ENCODE measurements around the gene DHRS7. TPM values are rescaled to one million over a fixed set of nuclear protein-coding genes. Genes with fewer than 3 reads are reported as not detected.
A peak's percentile ranks its signal among the peaks of the same experiment; 100 is the strongest.

The DHRS7 gene
- total RNA-seq, 1 experiment from 2014 or later = 27.7 TPM

DNA sequence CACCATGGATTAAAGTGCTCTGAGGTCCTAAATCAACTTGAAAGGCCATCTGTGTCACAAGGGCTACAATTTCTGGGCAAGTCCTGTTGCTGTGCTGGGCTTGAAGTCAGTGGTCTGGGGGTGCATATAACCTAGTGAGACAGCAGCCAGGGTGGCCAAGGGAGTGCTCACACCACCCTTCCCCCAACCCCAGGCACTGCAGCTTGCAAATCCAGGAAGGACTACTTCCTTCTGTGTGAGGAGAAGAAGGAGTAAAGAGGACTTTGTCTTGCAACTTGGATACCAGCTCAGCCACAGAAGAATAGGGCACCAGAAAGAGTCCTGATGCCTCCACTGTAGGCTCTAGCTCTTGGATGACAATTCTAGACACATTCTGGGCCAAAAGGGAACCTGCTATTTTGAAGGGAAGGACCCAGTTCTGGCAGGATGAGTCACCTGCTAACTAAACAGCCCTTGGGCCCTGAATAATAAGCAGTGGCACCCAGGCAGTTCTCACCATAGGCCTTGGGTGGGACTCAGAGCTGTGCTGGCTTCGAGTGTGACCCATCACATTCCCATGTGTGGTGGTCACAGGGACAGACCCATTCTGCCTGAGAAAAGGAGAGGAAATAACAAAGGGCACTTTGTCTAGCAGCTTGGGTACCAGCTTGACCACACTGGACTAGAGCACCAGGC lies 32.6 kb upstream of the DHRS7 start:
- Histone ChIP-seq H3K23me2 (ENCODE audit: insufficient read length, low read depth, low read length, poor library complexity, severe bottlenecking) (no peaks in the 10 kb centered on the region), H3K4me2 (ENCODE audit: insufficient read depth, insufficient read length, low read length) (no peak overlapping the region), H3K4me1 (ENCODE audit: insufficient read depth, low read length) (no peaks in the 10 kb centered on the region), H2AK5ac (ENCODE audit: insufficient read length, low read length) (no peak overlapping the region), H3K23ac (ENCODE audit: insufficient read length, low read depth, low read length) (no peak overlapping the region), H3K18ac (ENCODE audit: insufficient read length, low read depth, low read length) (no peak overlapping the region), H2BK5ac (ENCODE audit: insufficient read length, low read length) (no peak overlapping the region), H3K14ac (ENCODE audit: insufficient read depth, low read length) (peak overlapping the region; percentile 43; the same call in 1 of the 2 replicates), H3K9me3 (ENCODE audit: control insufficient read depth, low read depth, low read length) (no peaks in the 10 kb centered on the region), H3K27ac (ENCODE audit: insufficient read length, low read depth, low read length) (no peak overlapping the region), H4K8ac (replicated peaks; ENCODE audit: insufficient read length, low read depth, low read length) (no peak overlapping the region), H4K5ac (ENCODE audit: insufficient read length, low read depth, low read length) (no peak overlapping the region), H3K79me1 (ENCODE audit: insufficient read depth, low read depth, low read length, poor library complexity, severe bottlenecking) (no peaks in the 10 kb centered on the region), H3K27me3 (ENCODE audit: insufficient read depth, low read length) (no peaks in the 10 kb centered on the region), H2BK12ac (ENCODE audit: insufficient read length, low read depth, low read length) (no peak overlapping the region), H4K91ac (ENCODE audit: insufficient read length, low read depth, low read length) (no peak overlapping the region), H2BK120ac (ENCODE audit: low read depth, low read length, poor library complexity, severe bottlenecking) (no peak overlapping the region), H2BK15ac (ENCODE audit: low read depth, low read length) (no peak overlapping the region), H3T11ph (ENCODE audit: low read length) (no peak overlapping the region), H3K79me2 (ENCODE audit: insufficient read depth, low read length) (no peaks in the 10 kb centered on the region), H3K56ac (ENCODE audit: insufficient read length, low read depth, low read length) (no peak overlapping the region), H2BK20ac (ENCODE audit: low read depth, low read length, poor library complexity, severe bottlenecking) (no peak overlapping the region), H2AFZ (ENCODE audit: low read length) (no peak overlapping the region), H3K9ac (ENCODE audit: extremely low read depth, insufficient read length, low read length) (no peak overlapping the region), H4K20me1 (ENCODE audit: control insufficient read depth, insufficient read depth, insufficient read length) (no peaks in the 10 kb centered on the region), H3K4ac (ENCODE audit: low read depth, low read length) (no peak overlapping the region)
- no peak for DNase-seq
- H3K9me3 Mint-ChIP-seq = peaks cover 4 to 12% of the 10 kb centered on the region in 2 experiments; a peak in 2 of 5 replicates
- no peak overlapping the region for H3K27ac Mint-ChIP-seq
- H3K36me3 Mint-ChIP-seq (ENCODE audit: insufficient read depth in 1 of 3, low read depth in 3 of 3) = 0 out of 7 replicates have a peak, but pooled peaks cover 0 to 5% (median 0%) of the 10 kb centered on the region in 3 experiments
- TF ChIP-seq, protein P1, sequence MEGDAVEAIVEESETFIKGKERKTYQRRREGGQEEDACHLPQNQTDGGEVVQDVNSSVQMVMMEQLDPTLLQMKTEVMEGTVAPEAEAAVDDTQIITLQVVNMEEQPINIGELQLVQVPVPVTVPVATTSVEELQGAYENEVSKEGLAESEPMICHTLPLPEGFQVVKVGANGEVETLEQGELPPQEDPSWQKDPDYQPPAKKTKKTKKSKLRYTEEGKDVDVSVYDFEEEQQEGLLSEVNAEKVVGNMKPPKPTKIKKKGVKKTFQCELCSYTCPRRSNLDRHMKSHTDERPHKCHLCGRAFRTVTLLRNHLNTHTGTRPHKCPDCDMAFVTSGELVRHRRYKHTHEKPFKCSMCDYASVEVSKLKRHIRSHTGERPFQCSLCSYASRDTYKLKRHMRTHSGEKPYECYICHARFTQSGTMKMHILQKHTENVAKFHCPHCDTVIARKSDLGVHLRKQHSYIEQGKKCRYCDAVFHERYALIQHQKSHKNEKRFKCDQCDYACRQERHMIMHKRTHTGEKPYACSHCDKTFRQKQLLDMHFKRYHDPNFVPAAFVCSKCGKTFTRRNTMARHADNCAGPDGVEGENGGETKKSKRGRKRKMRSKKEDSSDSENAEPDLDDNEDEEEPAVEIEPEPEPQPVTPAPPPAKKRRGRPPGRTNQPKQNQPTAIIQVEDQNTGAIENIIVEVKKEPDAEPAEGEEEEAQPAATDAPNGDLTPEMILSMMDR (conservative IDR thresholded peaks at IDR 0.05) = no peak
- H3K4me3 Mint-ChIP-seq = no peak overlapping the region
- H3K27me3 Mint-ChIP-seq (ENCODE audit: low read depth) = no peaks in the 10 kb centered on the region
- no CpG with 5 or more reads among the region's 1 CpG for WGBS (ENCODE audit: extremely low coverage, insufficient read length, low lambda C conversion rate)
- H3K4me1 Mint-ChIP-seq = peaks cover 9 to 11% of the 10 kb centered on the region in 2 experiments

Data from H9 (cell line).